AG08396 (cell line): ENCODE results near the gene PEA15.
A peak's percentile ranks its signal among the peaks of the same experiment; 100 is the strongest.

Experiments used
- DNase-seq: peaks from one replicate; pipeline ENCODE4 v3.0.0; 2012; ENCODE audit warnings: low spot score, mixed read lengths

PEA15 gene

DNA sequence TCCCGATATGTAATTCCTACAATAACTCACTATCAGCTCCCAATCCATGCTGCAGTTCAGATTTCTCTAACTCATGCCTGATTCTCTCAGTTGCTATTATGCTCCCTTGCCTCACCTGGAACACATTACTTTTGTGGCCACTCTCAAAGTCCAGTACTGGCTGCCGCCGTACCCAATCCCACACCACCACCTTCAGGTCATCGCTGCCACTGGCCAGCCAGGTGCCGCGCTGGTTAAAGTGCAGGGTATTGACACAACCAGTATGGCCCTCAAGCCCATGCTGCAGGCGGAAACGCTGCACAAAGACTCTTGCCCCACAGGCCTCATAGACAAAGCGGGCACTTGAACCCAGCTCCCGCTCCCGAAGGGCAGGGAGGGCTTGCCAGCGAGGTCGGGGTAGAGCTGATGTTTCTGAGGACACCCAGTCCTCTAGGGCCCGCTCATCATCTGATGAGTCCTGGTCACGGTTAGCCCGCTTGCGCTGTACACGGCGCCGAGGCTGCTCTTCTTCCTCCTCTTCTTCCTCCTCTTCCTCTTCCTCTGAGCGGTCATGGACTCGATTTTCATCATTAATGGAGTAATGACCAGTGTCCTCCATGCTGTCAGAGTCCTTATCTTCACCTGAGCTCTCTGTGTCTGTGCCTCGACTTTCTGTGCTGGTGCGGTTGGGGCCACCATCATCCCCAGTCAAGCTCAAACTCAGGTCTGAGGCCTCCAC lies 34.6 kb downstream of the PEA15 start:
- no peak for DNase-seq

- no peak for DNase-seq
These were observed 38.6 kb downstream of the PEA15 start for GRCh38 chr1:160243767-160244166.

GRCh38 chr1:160244209-160244608 lies 39.0 kb downstream of the PEA15 start:
- no peak for DNase-seq

GRCh38 chr1:160245434-160245833 lies 40.2 kb downstream of the PEA15 start:
- no peak for DNase-seq

GRCh38 chr1:160247053-160247452 lies 41.9 kb downstream of the PEA15 start:
- no peak for DNase-seq

DNA sequence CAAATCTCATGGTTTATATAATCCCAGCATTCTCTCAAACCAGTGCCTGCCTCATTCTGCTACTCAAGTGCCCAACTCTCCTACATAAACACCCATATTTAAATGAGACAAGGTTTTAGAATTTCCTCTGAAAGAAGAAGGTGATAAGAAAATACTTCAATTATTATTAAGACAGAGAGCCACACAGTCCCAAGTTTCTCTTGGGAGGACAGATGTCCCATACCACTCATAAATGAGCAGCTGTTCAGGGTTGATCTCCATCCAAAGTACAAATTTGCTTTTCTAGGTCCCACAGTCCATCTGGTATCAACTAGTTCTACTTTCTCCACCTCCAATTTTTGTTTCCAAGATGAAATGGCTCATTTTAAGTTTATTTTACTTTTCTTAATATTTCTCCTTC lies 45.8 kb downstream of the PEA15 start:
- no peak for DNase-seq

DNA sequence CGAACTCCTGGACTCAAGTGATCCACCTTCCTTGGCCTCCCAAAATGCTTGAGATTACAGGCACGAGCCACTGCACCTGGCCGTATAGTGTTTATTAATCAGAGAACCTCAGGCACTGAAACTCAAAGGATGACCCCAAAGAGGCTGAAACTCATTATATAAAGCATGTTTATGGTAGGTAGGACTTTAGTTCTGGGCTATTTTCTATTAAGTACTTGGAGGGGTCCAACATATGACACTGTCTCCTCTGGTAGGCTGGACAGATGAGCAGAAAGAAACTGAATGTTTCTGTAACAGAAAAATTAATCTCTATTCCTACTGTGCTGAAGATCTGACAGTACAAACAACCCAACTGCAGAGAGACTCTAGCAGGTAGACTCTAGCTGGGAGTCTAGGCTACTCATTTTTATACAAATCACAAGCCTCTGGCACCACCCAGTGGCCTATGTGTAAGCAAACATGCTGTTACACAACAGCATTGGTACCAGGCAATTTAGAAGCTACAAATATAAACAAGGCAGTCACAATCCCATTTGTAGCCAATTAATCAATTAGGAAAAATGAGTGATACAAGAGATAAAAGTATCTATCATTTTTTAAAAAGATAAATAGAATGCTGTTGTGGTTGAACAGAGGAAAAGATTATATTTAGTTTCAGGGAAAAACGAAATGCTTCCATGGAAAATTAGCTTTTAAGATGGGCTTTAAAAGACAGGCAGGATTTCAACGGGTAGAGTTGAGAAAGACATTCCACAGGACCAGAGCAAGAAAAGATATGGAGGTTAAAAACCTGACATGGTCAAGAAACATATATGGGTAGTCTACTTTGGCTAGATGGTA lies 46.7 kb downstream of the PEA15 start:
- DNase-seq: peak; percentile 73

DNA sequence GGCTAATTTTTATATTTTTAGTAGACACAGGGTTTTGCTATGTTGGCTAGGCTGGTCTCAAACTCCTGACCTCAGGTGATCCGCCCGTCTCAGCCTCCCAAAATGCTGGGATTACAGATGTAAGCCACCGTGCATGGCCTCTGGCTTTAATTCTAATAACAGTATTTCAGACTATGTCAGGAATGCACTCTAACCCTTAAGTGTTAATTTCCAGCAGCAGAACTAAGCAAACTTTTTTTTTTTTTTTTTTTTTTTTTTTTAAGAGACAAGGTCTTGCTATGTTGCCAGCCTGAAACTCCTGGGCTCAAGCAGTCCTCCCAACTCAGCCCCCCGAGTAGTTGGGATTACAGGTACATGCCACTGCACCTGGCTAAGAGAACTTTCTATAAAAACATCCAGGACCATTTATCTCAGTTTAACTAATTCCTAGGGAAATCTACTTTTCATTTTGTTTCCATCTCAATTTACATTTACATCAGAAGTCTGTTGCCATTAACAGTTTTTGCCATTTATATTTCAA lies 50.7 kb downstream of the PEA15 start:
- DNase-seq: no peak

GRCh38 chr1:160256396-160257046 lies 51.3 kb downstream of the PEA15 start:
- DNase-seq: peak; percentile 42

- DNase-seq: no peak
These were observed 52.3 kb downstream of the PEA15 start for GRCh38 chr1:160257411-160258015.

GRCh38 chr1:160258177-160258798 lies 53.1 kb downstream of the PEA15 start:
- no peak for DNase-seq

DNA sequence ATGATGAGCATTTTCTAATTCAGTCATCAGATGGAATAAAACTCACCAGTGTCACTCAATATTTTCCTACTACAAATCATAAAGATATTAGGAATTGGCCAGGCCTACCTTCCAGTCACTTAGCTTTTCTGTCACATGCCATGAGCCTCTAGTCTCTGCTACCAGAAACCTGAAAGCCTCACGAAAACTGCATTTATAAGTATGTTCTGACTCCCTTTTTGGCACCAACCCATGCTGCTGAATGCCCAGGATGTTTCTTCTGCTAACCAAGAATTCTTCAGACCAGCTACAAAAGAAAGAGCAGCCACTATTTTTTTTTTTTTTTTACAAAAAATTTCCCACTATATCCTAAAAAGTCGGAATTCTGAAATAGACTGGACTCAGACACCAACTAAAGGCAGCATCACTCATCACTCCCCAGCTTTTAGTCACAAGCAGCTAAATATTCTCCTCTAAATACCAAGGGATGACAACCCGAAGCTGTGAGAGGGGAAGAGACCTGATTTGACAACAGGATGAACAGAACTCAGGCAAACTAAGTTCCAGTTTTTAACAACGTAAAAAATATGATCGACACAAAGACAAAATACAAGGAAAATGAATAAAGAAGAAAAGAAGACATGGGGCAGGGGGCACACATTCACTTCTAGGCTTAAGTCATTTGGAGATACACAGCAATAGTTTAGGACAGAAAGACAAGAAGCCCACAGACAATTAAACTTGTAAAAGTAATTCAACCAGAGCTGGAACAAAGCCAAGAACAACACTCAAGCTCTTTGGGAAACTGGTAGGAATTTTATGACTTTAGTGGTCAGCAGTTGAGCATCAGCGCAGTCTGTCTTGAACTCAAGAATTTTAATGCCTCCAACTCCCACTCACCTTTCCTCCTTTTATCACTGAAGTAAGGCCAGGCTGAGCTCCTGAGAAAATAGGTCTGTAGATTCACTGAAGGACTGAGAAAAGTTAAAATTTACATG lies 55.5 kb downstream of the PEA15 start:
- peak; percentile 50 for DNase-seq

DNA sequence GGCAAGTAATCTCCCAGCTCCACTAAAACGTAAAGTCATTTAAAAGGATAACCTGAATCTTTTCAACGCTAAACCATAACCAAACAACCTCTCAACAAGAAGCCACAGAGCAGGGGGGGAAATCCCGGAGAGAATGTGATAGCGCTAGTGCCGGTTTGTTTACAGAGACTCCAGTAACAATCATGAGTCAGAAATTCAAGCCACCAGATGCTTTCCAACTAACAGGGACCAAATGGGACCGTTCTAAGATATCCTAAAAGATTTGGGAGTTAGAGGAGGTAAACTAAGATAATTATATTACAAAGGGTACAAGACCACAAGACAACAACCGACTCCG lies 56.3 kb downstream of the PEA15 start:
- peak; percentile 77 for DNase-seq

DNA sequence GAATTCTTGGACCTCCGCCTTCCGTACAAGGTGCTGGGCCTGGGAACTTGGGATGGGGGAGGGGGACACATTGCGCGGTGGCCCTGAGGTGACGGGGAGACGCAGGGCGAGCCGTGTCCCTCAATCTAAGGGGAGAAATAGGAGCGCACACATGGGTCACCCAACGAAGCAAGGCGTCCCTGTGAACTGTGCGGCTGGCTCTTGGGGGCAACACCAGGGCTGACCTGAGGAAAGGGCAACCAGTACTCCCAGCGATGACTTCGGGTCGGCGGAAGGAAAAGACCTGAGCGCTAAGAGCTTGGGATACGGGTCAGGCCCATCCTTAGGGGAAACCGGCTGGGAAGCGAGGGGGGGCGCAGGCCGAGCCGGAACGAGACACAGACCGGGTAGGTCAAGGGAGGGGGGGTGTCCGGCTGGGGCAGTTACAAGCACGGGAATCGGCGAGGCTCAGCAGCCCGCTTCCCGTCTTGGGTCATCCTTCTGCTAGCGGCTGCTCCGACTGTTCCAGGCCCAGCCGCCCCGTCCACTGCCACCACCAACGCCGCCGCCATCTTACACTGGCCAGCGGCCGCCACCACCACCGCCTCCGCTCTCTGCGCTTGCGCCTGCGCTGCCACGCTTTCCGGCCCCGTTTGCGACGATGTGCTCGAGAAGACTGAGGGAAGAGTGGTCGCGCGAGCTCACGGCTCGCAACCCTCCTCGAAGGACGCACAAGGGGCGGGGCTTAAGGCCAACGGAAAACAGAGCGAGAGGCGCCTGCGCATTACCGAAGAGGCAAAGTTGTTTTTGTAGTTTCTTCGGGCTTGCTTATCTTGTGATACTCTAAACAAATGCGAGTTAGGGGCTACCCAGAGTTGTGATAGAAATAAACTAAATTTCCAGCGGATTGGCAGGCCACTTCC lies 57.0 kb downstream of the PEA15 start, which contains the start of gene DCAF8:
DCAF8 (minus strand) TSS at position 657 of the 902 bp plus-strand sequence. CDS start 18,541 bp downstream, outside the sequence.
- peak; percentile 95 for DNase-seq

DNA sequence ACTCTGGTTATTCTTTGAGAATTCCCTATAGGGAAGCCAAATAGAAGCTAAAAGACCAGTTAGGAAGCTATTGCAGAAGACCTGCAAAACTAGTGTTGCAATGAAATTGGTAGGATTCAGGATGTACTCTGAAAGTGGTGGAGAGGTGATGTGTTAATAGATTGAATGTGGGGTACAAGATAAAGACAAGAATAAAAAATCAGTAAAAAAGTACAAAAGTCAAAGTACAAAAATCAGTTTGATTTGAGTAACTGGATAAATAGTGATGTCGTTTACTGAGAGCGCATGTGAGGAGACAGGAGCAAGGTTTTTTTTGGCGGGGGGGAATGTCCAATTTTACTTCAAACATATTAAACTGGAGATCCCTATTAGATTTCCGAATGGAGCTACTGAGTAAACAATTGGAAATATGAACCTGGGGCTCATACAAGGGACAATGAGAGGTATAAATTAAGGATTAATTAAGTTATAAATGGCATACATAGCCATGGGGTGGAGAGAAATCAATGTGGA lies 59.7 kb downstream of the PEA15 start:
- DNase-seq: no peak
